Activated T-helper 1 cell treated with anti-CD3 and anti-CD28 coated beads, Interleukin-12 subunit alpha, Interleukin-12 subunit beta, Interleukin-2, Interleukin-4 antibody, amounts not matched to agents 30 ng/mL and 10 ng/mL and 1 ng/mL, durations not matched to agents 14 hours and 24 hours and 36 hours (primary cell): ENCODE results near the gene NADK. TPM values are rescaled to one million over a fixed set of nuclear protein-coding genes. Genes with fewer than 3 reads are reported as not detected.
"Not testable (repeated sequence)": the region's sequence is repeated elsewhere in the genome, so short reads cannot be mapped to it uniquely, and the experiment has no call there.

ENCODE experiments used
- DNase-seq: peaks from one replicate; pipeline ENCODE4 v3.0.0; 2021; ENCODE audit warnings: low spot score
- H3K27ac Mint-ChIP-seq: one replicate; pipeline ENCODE4 v1.8.0; 2021; ENCODE audit warnings: mild to moderate bottlenecking, mixed read lengths
- H3K27me3 Mint-ChIP-seq: one replicate; pipeline ENCODE4 v1.8.0; 2022; ENCODE audit warnings: mild to moderate bottlenecking, moderate library complexity, mixed read lengths; ENCODE audit not compliant: insufficient read depth
- H3K36me3 Mint-ChIP-seq: one replicate; pipeline ENCODE4 v1.8.0; 2021; ENCODE audit warnings: low read depth, mixed read lengths
- H3K4me1 Mint-ChIP-seq: one replicate; pipeline ENCODE4 v1.8.0; 2021; ENCODE audit warnings: low read depth, mixed read lengths
- H3K4me3 Mint-ChIP-seq: one replicate; pipeline ENCODE4 v1.8.0; 2021; ENCODE audit warnings: mild to moderate bottlenecking, moderate library complexity, mixed read lengths
- H3K9me3 Mint-ChIP-seq: one replicate; pipeline ENCODE4 v1.8.0; 2021; ENCODE audit warnings: mixed read lengths
- intact Hi-C: fragments of 100-400 bp; cut with micrococcal nuclease; formaldehyde crosslinking; loops from one replicate; pipeline ENCODE4 v1.15.1; 2024
- total RNA-seq: library from RNA; stranded (reverse); gene quantifications from 2 replicates; pipeline ENCODE4 v1.2.3, GENCODE V29; 2022

NADK gene
- total RNA-seq, 1 donor from 2014 or later = 96.8 TPM

- Mint-ChIP-seq H3K27ac (no peak overlapping the region), H3K4me1 (no peaks in the 10 kb centered on the region), H3K9me3 (no peaks in the 10 kb centered on the region), H3K27me3 (no peaks in the 10 kb centered on the region), H3K36me3 (peaks cover 27% of the 10 kb centered on the region), H3K4me3 (no peak overlapping the region)
- DNase-seq = no peak
- intact Hi-C loops = no loop called here
Observed at GRCh38 chr1:1756661-1757421, 21.4 kb downstream of the NADK start.

GRCh38 chr1:1755852-1756251, 22.4 kb downstream of the NADK start:
- Mint-ChIP-seq H3K4me3 (no peak overlapping the region), H3K36me3 (peaks cover 19% of the 10 kb centered on the region), H3K27me3 (no peaks in the 10 kb centered on the region), H3K9me3 (no peaks in the 10 kb centered on the region), H3K27ac (no peak overlapping the region), H3K4me1 (no peaks in the 10 kb centered on the region)
- DNase-seq = no peak
- intact Hi-C loops = no loop called here

- H3K36me3 Mint-ChIP-seq = peaks cover 19% of the 10 kb centered on the region
- H3K9me3 Mint-ChIP-seq = no peaks in the 10 kb centered on the region
- no peak overlapping the region for H3K4me3 Mint-ChIP-seq
- no peaks in the 10 kb centered on the region for H3K27me3 Mint-ChIP-seq
- intact Hi-C loops = no loop called here
- no peak overlapping the region for H3K27ac Mint-ChIP-seq
- H3K4me1 Mint-ChIP-seq = no peaks in the 10 kb centered on the region
- DNase-seq = no peak
Observed at GRCh38 chr1:1755426-1755825, 22.8 kb downstream of the NADK start.

- Mint-ChIP-seq H3K4me3 (no peak overlapping the region), H3K27me3 (no peaks in the 10 kb centered on the region), H3K9me3 (no peaks in the 10 kb centered on the region), H3K36me3 (peaks cover 19% of the 10 kb centered on the region), H3K4me1 (no peaks in the 10 kb centered on the region), H3K27ac (no peak overlapping the region)
- DNase-seq = no peak
- intact Hi-C loops = no loop called here
Observed at GRCh38 chr1:1754051-1754815, 24.0 kb downstream of the NADK start.

GRCh38 chr1:1753607-1754005, 24.7 kb downstream of the NADK start:
- Mint-ChIP-seq H3K36me3 (peaks cover 19% of the 10 kb centered on the region), H3K9me3 (no peaks in the 10 kb centered on the region), H3K4me3 (no peak overlapping the region), H3K27ac (no peak overlapping the region), H3K4me1 (no peaks in the 10 kb centered on the region), H3K27me3 (no peaks in the 10 kb centered on the region)
- intact Hi-C loops = no loop called here
- DNase-seq = no peak

- no peaks in the 10 kb centered on the region for H3K27me3 Mint-ChIP-seq
- H3K9me3 Mint-ChIP-seq = no peaks in the 10 kb centered on the region
- DNase-seq = no peak
- H3K27ac Mint-ChIP-seq = no peak overlapping the region
- intact Hi-C loops = no loop called here
- peaks cover 14% of the 10 kb centered on the region for H3K36me3 Mint-ChIP-seq
- H3K4me1 Mint-ChIP-seq = no peaks in the 10 kb centered on the region
- H3K4me3 Mint-ChIP-seq = no peak overlapping the region
Observed at GRCh38 chr1:1752636-1753606, 25.3 kb downstream of the NADK start.

- intact Hi-C loops = no loop called here
- peaks cover 10% of the 10 kb centered on the region for H3K36me3 Mint-ChIP-seq
- H3K27me3 Mint-ChIP-seq = no peaks in the 10 kb centered on the region
- H3K27ac Mint-ChIP-seq = no peak overlapping the region
- DNase-seq = no peak
- no peak overlapping the region for H3K4me3 Mint-ChIP-seq
- H3K4me1 Mint-ChIP-seq = no peaks in the 10 kb centered on the region
- no peaks in the 10 kb centered on the region for H3K9me3 Mint-ChIP-seq
Observed at GRCh38 chr1:1752190-1752589, 26.1 kb downstream of the NADK start.

- intact Hi-C loops = loop anchor here (5.0 kb wide), 1 partner anchor 58 kb away; the partner anchor contains the start of gene SLC35E2B
- not testable (repeated sequence) for H3K4me1 Mint-ChIP-seq, DNase-seq, H3K27me3 Mint-ChIP-seq, H3K4me3 Mint-ChIP-seq, H3K27ac Mint-ChIP-seq, H3K36me3 Mint-ChIP-seq, H3K9me3 Mint-ChIP-seq
Observed at GRCh38 chr1:1749941-1750340, 28.3 kb downstream of the NADK start.

- Mint-ChIP-seq H3K36me3 (no peaks in the 10 kb centered on the region), H3K4me1 (no peaks in the 10 kb centered on the region), H3K27me3 (no peaks in the 10 kb centered on the region), H3K4me3 (peak overlapping the region; percentile 54), H3K27ac (peak overlapping the region; percentile 21), H3K9me3 (no peaks in the 10 kb centered on the region)
- intact Hi-C loops = loop anchor here (5.0 kb wide), 1 partner anchor 57 kb away; the partner anchor contains the start of gene SLC35E2B
- DNase-seq = no peak
Observed at GRCh38 chr1:1748686-1749321, 29.5 kb downstream of the NADK start.

GRCh38 chr1:1746566-1746909, 31.7 kb downstream of the NADK start:
- H3K36me3 Mint-ChIP-seq, H3K4me1 Mint-ChIP-seq, DNase-seq, H3K27ac Mint-ChIP-seq, H3K9me3 Mint-ChIP-seq, H3K4me3 Mint-ChIP-seq, H3K27me3 Mint-ChIP-seq: not testable (repeated sequence)
- intact Hi-C loops = loop anchor here (5.0 kb wide), 1 partner anchor 54 kb away; the partner anchor contains the start of gene SLC35E2B

- not testable (repeated sequence) for H3K36me3 Mint-ChIP-seq, H3K4me1 Mint-ChIP-seq, H3K9me3 Mint-ChIP-seq, H3K27me3 Mint-ChIP-seq
- peak; percentile 84 for DNase-seq
- intact Hi-C loops = loop anchor here (5.0 kb wide), 1 partner anchor 54 kb away; the partner anchor contains the start of gene SLC35E2B
- peak overlapping the region; percentile 55 for H3K27ac Mint-ChIP-seq
- H3K4me3 Mint-ChIP-seq = peak overlapping the region; percentile 11
Observed at GRCh38 chr1:1745651-1746565, 32.4 kb downstream of the NADK start.
